ENCODE data around the gene SMYD3. TPM values are rescaled to one million over a fixed set of nuclear protein-coding genes. Genes with fewer than 3 reads are reported as not detected.

SMYD3 gene
- total and polyA plus RNA-seq, 4 donors = 10.5 to 40.1 (median 32.5) TPM

DNA sequence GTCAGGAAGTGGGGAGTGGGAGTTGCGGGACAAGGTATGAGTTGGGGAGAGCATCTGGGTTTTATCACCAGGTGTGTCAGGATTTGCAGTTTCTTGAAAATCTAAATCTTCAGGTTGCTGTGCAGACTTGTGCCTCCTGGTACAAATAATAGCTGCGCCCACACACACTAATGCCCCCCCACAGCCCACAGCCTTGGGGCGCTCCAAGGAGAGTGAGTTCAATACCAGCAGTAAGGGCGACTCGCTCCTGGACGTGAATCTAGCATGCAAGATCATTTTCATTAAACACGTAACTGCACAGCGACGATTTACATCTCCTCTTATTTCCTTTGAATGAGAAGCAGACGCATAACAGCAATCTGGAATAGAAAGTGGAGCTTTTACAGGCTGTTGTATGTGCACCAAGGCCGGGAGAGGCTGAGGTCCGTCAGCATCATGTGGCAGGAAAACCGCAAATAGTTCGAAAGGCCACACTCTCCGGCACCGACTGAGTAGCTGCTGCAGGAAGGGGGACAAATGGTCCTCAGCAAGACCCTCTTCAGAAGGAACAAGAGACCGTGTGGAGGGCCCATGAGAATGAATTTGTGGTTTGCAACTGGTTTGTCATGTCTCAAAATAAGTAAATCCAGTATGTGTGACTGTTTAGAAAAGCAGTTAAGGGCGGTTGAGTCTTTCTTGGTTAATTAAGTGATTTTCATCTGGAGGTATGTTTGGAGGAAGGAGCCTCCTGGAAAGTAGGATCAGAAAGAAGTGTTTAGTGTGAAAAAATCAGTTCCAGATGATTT, 439.5 kb downstream of the SMYD3 start:
- WGBS, 2 donors = 35 to 65% methylated on average over 18 of the region's 18 CpGs
- H3K9me3 ChIP-seq (ENCODE audit: control insufficient read depth in 4 of 4, insufficient read depth in 3 of 4, low read length in 3 of 4) = no peaks in the 10 kb centered on the region
- ATAC-seq (ENCODE audit: insufficient read depth, low FRiP score) (no peak), DNase-seq (peak; percentile 41 to 74 (median 55))
- no peak overlapping the region for H3K9ac ChIP-seq (ENCODE audit: insufficient read depth in 1 of 2, low read length in 2 of 2)
- no peak overlapping the region for H3K4me3 ChIP-seq
- H3K36me3 ChIP-seq (ENCODE audit: control insufficient read depth in 4 of 4, insufficient read depth in 4 of 4, low read length in 4 of 4) = no peaks in the 10 kb centered on the region
- TF ChIP-seq, protein P1, sequence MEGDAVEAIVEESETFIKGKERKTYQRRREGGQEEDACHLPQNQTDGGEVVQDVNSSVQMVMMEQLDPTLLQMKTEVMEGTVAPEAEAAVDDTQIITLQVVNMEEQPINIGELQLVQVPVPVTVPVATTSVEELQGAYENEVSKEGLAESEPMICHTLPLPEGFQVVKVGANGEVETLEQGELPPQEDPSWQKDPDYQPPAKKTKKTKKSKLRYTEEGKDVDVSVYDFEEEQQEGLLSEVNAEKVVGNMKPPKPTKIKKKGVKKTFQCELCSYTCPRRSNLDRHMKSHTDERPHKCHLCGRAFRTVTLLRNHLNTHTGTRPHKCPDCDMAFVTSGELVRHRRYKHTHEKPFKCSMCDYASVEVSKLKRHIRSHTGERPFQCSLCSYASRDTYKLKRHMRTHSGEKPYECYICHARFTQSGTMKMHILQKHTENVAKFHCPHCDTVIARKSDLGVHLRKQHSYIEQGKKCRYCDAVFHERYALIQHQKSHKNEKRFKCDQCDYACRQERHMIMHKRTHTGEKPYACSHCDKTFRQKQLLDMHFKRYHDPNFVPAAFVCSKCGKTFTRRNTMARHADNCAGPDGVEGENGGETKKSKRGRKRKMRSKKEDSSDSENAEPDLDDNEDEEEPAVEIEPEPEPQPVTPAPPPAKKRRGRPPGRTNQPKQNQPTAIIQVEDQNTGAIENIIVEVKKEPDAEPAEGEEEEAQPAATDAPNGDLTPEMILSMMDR (IDR thresholded peaks at IDR 0.05; ENCODE audit: control extremely low read depth, extremely low read depth) = no peak
- peaks cover 0 to 20% (median 6%) of the 10 kb centered on the region in 5 donors for H3K4me1 ChIP-seq (ENCODE audit: control insufficient read depth in 5 of 5, insufficient read depth in 5 of 5, low read length in 5 of 5)
- H3K27ac ChIP-seq (ENCODE audit: low read depth in 1 of 2, low read length in 1 of 2) = no peak overlapping the region
- no peaks in the 10 kb centered on the region for H3K27me3 ChIP-seq (ENCODE audit: control insufficient read depth in 3 of 3, insufficient read depth in 3 of 3, low read length in 2 of 3)

DNA sequence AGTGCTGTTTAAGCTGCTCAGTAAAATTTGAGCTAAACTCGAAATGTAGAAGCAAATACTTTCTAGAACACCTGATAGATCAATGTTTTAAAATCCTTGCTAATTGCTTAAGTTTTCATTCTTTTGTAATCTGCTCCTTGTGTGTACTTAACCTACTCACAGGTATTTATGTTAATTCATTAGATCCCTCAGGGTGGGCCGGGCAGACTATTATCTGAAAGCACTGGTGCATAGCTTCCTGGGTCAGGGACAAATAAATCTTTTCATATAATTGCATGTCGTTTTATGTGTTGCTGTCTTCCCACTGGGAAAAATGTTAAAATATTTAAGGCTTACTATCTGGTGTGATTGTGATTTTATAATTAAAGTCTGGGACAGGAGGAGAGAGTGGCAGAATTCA, 440.5 kb downstream of the SMYD3 start:
- H3K9me3 ChIP-seq (ENCODE audit: control insufficient read depth in 4 of 4, insufficient read depth in 3 of 4, low read length in 3 of 4) = no peaks in the 10 kb centered on the region
- H3K27me3 ChIP-seq (ENCODE audit: control insufficient read depth in 3 of 3, insufficient read depth in 3 of 3, low read length in 2 of 3) = no peaks in the 10 kb centered on the region
- H3K27ac ChIP-seq (ENCODE audit: low read depth in 1 of 2, low read length in 1 of 2) = no peak overlapping the region
- H3K36me3 ChIP-seq (ENCODE audit: control insufficient read depth in 4 of 4, insufficient read depth in 4 of 4, low read length in 4 of 4) = no peaks in the 10 kb centered on the region
- ATAC-seq (ENCODE audit: insufficient read depth, low FRiP score) (no peak), DNase-seq (no peak)
- WGBS, 2 donors = 83 to 92% methylated on average over 3 of the region's 3 CpGs
- H3K9ac ChIP-seq (ENCODE audit: insufficient read depth in 1 of 2, low read length in 2 of 2) = no peak overlapping the region
- H3K4me3 ChIP-seq = no peak overlapping the region
- peaks cover 0 to 20% (median 6%) of the 10 kb centered on the region in 5 donors for H3K4me1 ChIP-seq (ENCODE audit: control insufficient read depth in 5 of 5, insufficient read depth in 5 of 5, low read length in 5 of 5)
- TF ChIP-seq, protein P1 (IDR thresholded peaks at IDR 0.05; ENCODE audit: control extremely low read depth, extremely low read depth) = no peak

DNA sequence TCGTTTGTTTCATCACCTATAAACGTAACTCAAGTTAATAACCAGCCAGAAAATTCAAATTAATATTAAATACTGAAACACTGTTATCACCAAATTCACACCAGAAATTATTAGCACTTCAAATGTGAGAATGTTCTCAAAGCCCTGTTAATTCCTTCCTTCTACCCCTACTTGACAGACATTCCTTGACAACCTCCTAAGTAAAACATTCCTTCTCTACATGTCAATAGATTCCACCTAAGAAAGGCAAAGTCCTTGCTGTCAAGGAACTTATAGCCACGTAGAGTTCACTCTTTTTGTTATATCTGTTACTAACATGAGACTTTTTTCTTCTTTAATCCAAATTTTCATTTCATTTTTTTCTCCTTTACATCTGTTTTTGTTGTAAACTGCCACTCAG, 441.5 kb downstream of the SMYD3 start:
- ATAC-seq (ENCODE audit: insufficient read depth, low FRiP score) (no peak), DNase-seq (no peak)
- Histone ChIP-seq H3K4me3 (no peak overlapping the region), H3K4me1 (ENCODE audit: control insufficient read depth in 5 of 5, insufficient read depth in 5 of 5, low read length in 5 of 5) (peaks cover 0 to 20% (median 6%) of the 10 kb centered on the region in 5 donors), H3K27ac (ENCODE audit: low read depth in 1 of 2, low read length in 1 of 2) (no peak overlapping the region), H3K27me3 (ENCODE audit: control insufficient read depth in 3 of 3, insufficient read depth in 3 of 3, low read length in 2 of 3) (no peaks in the 10 kb centered on the region), H3K36me3 (ENCODE audit: control insufficient read depth in 4 of 4, insufficient read depth in 4 of 4, low read length in 4 of 4) (no peaks in the 10 kb centered on the region), H3K9ac (ENCODE audit: insufficient read depth in 1 of 2, low read length in 2 of 2) (no peak overlapping the region), H3K9me3 (ENCODE audit: control insufficient read depth in 4 of 4, insufficient read depth in 3 of 4, low read length in 3 of 4) (no peaks in the 10 kb centered on the region)
- 71 to 72% methylated on average over 3 of the region's 3 CpGs for WGBS, 2 donors
- TF ChIP-seq, protein P1 (IDR thresholded peaks at IDR 0.05; ENCODE audit: control extremely low read depth, extremely low read depth) = no peak
